ENCODE data around the gene SLC26A8. TPM values are rescaled to one million over a fixed set of nuclear protein-coding genes. Genes with fewer than 3 reads are reported as not detected.
"Not testable (repeated sequence)": the region's sequence is repeated elsewhere in the genome, so short reads cannot be mapped to it uniquely, and the experiment has no call there.

Gene SLC26A8
- total RNA-seq, 1 donor from 2014 or later: 0.29 TPM

DNA sequence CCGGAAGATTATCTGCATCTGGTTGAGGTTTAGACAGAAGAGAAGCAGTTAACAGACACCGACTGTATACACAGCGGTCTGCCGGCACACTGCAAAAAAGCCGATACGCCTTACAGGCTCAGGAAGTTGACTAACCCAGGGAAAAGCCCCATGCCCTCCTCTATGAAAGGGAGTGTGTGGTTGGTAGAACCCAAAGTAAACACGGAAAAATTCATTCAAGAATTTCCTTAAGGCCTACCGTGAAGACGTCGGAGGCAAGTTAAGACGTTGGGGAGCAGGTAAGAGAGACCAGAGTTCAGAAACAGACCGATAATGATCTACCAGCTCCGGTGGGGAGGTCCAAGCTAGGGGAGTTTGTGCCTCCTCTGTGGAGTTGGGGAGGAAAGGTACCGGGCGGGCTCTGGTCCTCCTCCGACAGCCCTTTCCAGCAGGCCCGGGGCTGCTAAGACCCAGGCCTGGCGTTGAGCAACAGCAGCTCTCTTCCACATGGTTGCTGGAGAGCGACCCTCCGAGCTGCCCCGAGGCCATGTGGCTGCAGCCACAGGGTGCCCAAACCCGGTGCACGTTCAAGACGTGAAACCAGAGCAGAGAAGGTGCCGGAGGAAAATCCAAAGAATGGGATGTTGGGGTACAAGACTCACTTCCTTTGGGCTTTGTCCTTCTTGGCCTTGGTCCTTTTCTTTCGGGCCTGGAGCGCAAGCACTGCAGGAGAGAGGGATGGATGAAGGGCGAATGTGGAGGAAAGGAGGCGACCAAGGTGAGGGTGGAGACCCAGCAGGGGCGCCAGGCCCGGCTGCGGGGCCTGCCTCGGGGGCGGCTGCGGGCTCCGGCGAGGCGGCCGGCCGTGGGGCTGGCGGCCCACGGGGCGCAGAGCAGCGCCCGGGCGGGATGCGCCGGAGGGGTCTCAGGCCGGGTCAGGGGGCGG lies 104.4 kb downstream of the SLC26A8 start:
- H3K4me3 Mint-ChIP-seq (ENCODE audit: unreplicated experiment): peak overlapping the region; percentile 100
- no peaks in the 10 kb centered on the region for H3K36me3 Mint-ChIP-seq (ENCODE audit: unreplicated experiment)
- H3K9me3 Mint-ChIP-seq (ENCODE audit: unreplicated experiment): peaks cover 4% of the 10 kb centered on the region
- H3K4me1 Mint-ChIP-seq (ENCODE audit: low read depth, unreplicated experiment): peaks cover 20% of the 10 kb centered on the region
- DNase-seq: peak; percentile 53
- peak overlapping the region; percentile 94 for H3K27ac Mint-ChIP-seq (ENCODE audit: unreplicated experiment)
- peaks cover 5% of the 10 kb centered on the region for H3K27me3 Mint-ChIP-seq (ENCODE audit: unreplicated experiment)
- TF ChIP-seq, protein P1, sequence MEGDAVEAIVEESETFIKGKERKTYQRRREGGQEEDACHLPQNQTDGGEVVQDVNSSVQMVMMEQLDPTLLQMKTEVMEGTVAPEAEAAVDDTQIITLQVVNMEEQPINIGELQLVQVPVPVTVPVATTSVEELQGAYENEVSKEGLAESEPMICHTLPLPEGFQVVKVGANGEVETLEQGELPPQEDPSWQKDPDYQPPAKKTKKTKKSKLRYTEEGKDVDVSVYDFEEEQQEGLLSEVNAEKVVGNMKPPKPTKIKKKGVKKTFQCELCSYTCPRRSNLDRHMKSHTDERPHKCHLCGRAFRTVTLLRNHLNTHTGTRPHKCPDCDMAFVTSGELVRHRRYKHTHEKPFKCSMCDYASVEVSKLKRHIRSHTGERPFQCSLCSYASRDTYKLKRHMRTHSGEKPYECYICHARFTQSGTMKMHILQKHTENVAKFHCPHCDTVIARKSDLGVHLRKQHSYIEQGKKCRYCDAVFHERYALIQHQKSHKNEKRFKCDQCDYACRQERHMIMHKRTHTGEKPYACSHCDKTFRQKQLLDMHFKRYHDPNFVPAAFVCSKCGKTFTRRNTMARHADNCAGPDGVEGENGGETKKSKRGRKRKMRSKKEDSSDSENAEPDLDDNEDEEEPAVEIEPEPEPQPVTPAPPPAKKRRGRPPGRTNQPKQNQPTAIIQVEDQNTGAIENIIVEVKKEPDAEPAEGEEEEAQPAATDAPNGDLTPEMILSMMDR (IDR thresholded peaks at IDR 0.05; ENCODE audit: partially characterized antibody, unreplicated experiment): no peak

DNA sequence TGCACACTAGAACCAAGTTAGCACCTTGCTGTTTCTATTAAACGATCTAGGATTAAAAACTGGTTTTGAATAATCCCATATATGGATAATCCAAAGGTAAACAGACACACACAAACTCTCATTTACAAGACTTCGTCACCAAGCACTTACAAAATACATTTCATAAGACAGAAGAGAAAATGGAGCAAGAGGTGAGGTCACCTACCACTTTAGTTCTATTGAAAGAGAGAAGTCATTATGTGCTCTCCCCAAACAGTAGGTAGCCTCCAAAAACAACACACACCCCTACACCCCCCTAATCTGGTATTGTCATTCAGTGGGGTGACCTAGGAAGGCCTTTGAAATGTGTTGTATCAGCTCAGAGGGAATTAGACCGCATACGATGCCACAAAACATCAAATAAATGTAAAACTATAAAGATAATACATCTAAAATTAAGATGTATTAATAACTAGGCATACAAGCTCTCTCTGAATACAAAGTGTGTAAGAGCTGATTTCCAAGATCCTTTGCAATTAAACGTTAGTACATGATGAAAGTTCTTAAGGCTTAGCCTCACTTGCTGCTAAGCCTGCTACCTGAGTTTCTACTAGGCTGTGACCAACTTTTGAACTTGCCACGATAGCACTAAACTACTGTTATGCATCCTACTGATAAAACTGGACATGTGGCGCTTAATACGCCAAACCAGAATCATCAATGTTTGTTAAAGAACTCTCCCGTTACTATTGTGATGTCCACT lies 105.2 kb downstream of the SLC26A8 start:
- peak overlapping the region; percentile 94 for H3K27ac Mint-ChIP-seq (ENCODE audit: unreplicated experiment)
- TF ChIP-seq, protein P1 (IDR thresholded peaks at IDR 0.05; ENCODE audit: partially characterized antibody, unreplicated experiment): no peak
- peaks cover 5% of the 10 kb centered on the region for H3K27me3 Mint-ChIP-seq (ENCODE audit: unreplicated experiment)
- DNase-seq: no peak
- H3K9me3 Mint-ChIP-seq (ENCODE audit: unreplicated experiment): peaks cover 4% of the 10 kb centered on the region
- peak overlapping the region; percentile 100 for H3K4me3 Mint-ChIP-seq (ENCODE audit: unreplicated experiment)
- H3K4me1 Mint-ChIP-seq (ENCODE audit: low read depth, unreplicated experiment): peaks cover 18% of the 10 kb centered on the region
- H3K36me3 Mint-ChIP-seq (ENCODE audit: unreplicated experiment): no peaks in the 10 kb centered on the region

DNA sequence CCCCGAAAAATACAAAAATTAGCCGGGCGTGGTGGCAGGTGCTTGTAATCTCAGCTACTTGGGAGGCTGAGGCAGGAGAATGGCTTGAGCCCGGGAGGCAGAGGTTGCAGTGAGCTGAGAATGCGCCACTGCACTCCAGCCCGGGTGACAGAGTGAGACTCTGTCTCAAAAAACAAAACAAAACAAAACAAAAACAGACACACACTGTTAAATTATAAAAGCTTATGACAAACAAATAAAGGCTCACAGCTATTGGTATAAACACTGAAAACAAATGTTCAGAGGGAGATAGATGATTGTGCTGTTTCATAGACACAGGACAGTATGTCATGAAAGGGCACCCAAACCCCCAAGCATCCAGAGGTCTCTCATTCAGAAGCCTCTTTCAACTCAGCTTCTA lies 107.5 kb downstream of the SLC26A8 start:
- Mint-ChIP-seq H3K4me3 (ENCODE audit: unreplicated experiment) (peak overlapping the region; percentile 21), H3K4me1 (ENCODE audit: low read depth, unreplicated experiment) (peaks cover 18% of the 10 kb centered on the region)
- H3K27ac Mint-ChIP-seq (ENCODE audit: unreplicated experiment); H3K27me3 Mint-ChIP-seq (ENCODE audit: unreplicated experiment); DNase-seq; H3K36me3 Mint-ChIP-seq (ENCODE audit: unreplicated experiment); H3K9me3 Mint-ChIP-seq (ENCODE audit: unreplicated experiment): not testable (repeated sequence)

DNA sequence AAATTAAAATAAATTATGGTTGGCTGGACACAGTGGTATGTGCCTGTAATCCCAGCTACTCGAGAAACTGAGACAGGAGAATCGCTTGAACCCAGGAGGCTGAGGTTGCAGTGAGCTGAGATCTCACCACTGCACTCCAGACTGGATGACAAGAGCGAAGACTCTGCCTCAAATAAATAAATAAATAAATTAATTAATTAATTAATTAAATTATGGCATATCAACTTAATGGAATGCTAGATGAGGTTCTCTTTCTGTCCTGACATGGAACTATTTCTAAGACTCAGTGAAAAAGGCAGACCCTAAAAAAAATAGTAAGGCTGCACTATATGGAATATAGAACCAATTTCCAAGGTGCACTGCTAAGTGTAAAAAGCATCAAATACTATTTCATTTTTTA lies 108.4 kb downstream of the SLC26A8 start:
- Mint-ChIP-seq H3K27me3 (ENCODE audit: unreplicated experiment) (peaks cover 5% of the 10 kb centered on the region), H3K36me3 (ENCODE audit: unreplicated experiment) (peaks cover 11% of the 10 kb centered on the region), H3K4me3 (ENCODE audit: unreplicated experiment) (no peak overlapping the region), H3K9me3 (ENCODE audit: unreplicated experiment) (peaks cover 4% of the 10 kb centered on the region), H3K4me1 (ENCODE audit: low read depth, unreplicated experiment) (peaks cover 15% of the 10 kb centered on the region), H3K27ac (ENCODE audit: unreplicated experiment) (no peak overlapping the region)
- TF ChIP-seq, protein P1 (IDR thresholded peaks at IDR 0.05; ENCODE audit: partially characterized antibody, unreplicated experiment): no peak
- DNase-seq: no peak

DNA sequence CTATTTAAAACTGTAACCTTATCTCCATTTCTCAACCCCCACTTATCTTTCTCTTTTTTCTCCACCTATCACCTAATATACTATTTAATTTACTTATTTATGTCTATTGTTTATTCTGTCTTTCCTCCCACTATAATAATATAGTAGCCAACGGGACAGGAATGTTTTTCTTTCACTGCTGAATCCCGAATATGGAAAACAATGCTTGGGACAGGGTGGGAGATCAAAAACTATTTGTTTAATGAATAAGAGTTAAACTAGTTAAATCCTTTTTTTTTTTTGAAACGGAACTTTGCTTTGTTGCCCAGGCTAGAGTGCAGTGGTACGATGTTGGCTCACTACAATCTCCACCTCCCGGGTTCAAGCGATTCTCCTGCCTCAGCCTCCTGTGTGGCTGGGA lies 109.9 kb downstream of the SLC26A8 start:
- H3K4me1 Mint-ChIP-seq (ENCODE audit: low read depth, unreplicated experiment): peaks cover 15% of the 10 kb centered on the region

More for the DNA sequence above, 109.9 kb downstream of the SLC26A8 start:
- Mint-ChIP-seq H3K36me3 (ENCODE audit: unreplicated experiment) (peaks cover 26% of the 10 kb centered on the region), H3K9me3 (ENCODE audit: unreplicated experiment) (peaks cover 5% of the 10 kb centered on the region), H3K27ac (ENCODE audit: unreplicated experiment) (no peak overlapping the region), H3K27me3 (ENCODE audit: unreplicated experiment) (no peaks in the 10 kb centered on the region), H3K4me3 (ENCODE audit: unreplicated experiment) (no peak overlapping the region)
- DNase-seq: no peak
- TF ChIP-seq, protein P1 (IDR thresholded peaks at IDR 0.05; ENCODE audit: partially characterized antibody, unreplicated experiment): no peak

All from glutamatergic neuron (in vitro differentiated cells).